OCI-LY7 (cell line): ENCODE results near the gene HDAC10.

Source experiments
- CTCF ChIP-seq: fragments of 200-600 bp; sonication (generic); conservative IDR thresholded peaks from 2 replicates; pipeline ENCODE4 v1.5.1; 2014; ENCODE audit warnings: mild to moderate bottlenecking, antibody characterized with exemption, low read length, moderate library complexity, mixed read lengths
- EZH2phosphoT487 ChIP-seq: fragments of 200-600 bp; sonication (generic); IDR thresholded peaks from 2 replicates; pipeline ENCODE4 v1.6.1; 2018; ENCODE audit warnings: low read depth, borderline replicate concordance, mild to moderate bottlenecking, mixed run types, antibody characterized with exemption, low read length, moderate library complexity, mixed read lengths

- TF ChIP-seq CTCF (no peak), EZH2phosphoT487 (no peak)
These were observed 9.4 kb upstream of the HDAC10 start for GRCh38 chr22:50260434-50260800.
